ENCODE data around the gene FITM1.

The FITM1 gene

DNA sequence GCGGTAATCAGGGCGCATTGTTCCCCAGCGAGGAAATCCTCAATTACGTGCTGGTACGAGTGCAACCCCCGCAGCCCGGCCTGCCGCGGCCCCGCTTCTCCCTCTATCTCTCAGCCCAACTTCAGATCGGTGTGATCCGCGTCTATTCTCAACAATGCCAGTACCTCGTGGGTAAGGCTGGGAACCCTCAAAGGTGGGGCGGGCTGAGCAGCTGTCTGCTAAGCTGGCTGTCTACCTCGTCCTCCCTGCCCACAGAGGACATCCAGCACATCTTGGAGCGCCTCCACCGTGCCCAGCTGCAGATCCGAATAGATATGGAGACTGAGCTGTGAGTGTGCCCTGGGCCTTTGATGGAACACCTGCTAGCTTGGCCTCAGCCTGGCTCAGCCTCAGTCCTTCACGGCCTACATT lies 42.4 kb downstream of the FITM1 start:
- no peak for DNase-seq (ENCODE audit: low read depth, low spot score)
- H3K27ac ChIP-seq: no peak overlapping the region
- H3K36me3 ChIP-seq (ENCODE audit: insufficient read depth, low read length): no peaks in the 10 kb centered on the region
- TF ChIP-seq FOXP2 (optimal IDR thresholded peaks at IDR 0.05; ENCODE audit: control extremely low read depth, extremely low read length, insufficient read depth) (no peak), POLR2AphosphoS5 (IDR thresholded peaks at IDR 0.05; ENCODE audit: borderline replicate concordance, low read depth, low read length) (no peak), EZH2 (IDR thresholded peaks at IDR 0.05) (no peak)
- no peaks in the 10 kb centered on the region for H3K9me3 ChIP-seq (ENCODE audit: low read depth, low read length)
- no peak overlapping the region for H3K9ac ChIP-seq (ENCODE audit: insufficient read length)
- H3K4me3 ChIP-seq: no peak overlapping the region

DNA sequence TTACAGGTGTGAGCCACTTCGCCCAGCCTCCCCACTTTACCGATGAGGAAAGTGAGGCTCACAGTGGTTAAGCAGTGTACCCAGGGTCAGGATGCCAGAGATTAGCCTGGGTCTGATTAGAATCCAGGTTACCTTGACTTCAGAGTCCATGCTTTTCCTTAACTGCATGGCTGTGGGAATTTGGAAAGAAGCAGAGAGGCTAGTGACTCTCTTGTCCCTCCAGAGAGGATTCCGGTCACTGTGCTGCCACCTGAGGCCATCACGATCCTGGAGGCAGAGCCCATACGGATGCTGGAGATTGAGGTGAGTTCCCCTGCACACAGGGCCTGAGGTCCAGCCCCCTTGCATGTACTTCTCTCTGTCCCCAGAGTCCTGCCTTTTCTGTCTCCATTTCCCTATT lies 46.1 kb downstream of the FITM1 start:
- no peak overlapping the region for H3K9ac ChIP-seq (ENCODE audit: insufficient read length)
- no peak for DNase-seq (ENCODE audit: low read depth, low spot score)
- no peaks in the 10 kb centered on the region for H3K9me3 ChIP-seq (ENCODE audit: low read depth, low read length)
- no peak overlapping the region for H3K27ac ChIP-seq
- TF ChIP-seq POLR2AphosphoS5 (IDR thresholded peaks at IDR 0.05; ENCODE audit: borderline replicate concordance, low read depth, low read length): no peak
- no peak for TF ChIP-seq FOXP2 (optimal IDR thresholded peaks at IDR 0.05; ENCODE audit: control extremely low read depth, extremely low read length, insufficient read depth)
- no peak for TF ChIP-seq EZH2 (IDR thresholded peaks at IDR 0.05)
- peaks cover 23% of the 10 kb centered on the region; the same call in 1 of the 2 replicates for H3K36me3 ChIP-seq (ENCODE audit: insufficient read depth, low read length)
- no peak overlapping the region for H3K4me3 ChIP-seq

DNA sequence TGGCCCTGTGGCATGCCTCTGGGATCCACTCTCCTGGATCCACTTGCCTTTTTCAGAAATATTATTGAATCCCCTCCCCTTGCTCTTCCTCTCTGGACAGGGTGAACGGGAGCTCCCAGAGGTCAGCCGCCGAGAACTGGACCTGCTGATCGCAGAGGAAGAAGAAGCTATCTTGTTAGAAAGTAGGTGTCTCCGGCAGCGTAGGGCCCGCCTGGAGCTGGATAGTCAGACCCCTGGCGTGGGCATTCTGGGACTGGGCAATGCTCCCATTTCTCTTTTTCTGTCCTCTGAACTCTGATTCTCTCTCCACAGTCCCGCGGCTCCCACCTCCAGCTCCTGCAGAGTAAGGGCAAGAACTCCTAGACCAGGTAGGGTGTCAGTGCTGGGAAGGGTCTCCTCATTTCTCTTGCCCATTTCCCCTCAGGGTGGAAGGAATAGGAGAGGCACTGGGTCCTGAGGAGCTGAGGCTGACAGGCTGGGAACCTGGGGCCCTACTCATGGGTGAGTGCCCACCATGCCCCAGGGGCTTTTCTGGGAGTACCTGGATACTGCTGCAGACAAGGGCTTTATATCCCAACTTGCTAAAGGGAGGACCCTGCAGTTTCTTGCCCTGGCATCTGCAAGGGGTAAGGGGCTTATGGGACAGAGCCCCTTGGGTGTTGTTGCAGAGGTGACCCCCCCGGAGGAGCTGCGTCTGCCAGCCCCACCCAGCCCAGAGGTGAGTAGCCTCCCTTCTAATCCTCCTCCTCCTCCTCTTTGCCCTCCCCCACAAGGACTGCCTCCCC lies 46.8 kb downstream of the FITM1 start:
- Histone ChIP-seq H3K36me3 (ENCODE audit: insufficient read depth, low read length) (peaks cover 27% of the 10 kb centered on the region; the same call in 1 of the 2 replicates), H3K27ac (no peak overlapping the region), H3K9me3 (ENCODE audit: low read depth, low read length) (no peaks in the 10 kb centered on the region), H3K4me3 (no peak overlapping the region), H3K9ac (ENCODE audit: insufficient read length) (no peak overlapping the region)
- TF ChIP-seq EZH2 (IDR thresholded peaks at IDR 0.05) (no peak), POLR2AphosphoS5 (IDR thresholded peaks at IDR 0.05; ENCODE audit: borderline replicate concordance, low read depth, low read length) (no peak), FOXP2 (optimal IDR thresholded peaks at IDR 0.05; ENCODE audit: control extremely low read depth, extremely low read length, insufficient read depth) (no peak)
- DNase-seq (ENCODE audit: low read depth, low spot score): no peak

DNA sequence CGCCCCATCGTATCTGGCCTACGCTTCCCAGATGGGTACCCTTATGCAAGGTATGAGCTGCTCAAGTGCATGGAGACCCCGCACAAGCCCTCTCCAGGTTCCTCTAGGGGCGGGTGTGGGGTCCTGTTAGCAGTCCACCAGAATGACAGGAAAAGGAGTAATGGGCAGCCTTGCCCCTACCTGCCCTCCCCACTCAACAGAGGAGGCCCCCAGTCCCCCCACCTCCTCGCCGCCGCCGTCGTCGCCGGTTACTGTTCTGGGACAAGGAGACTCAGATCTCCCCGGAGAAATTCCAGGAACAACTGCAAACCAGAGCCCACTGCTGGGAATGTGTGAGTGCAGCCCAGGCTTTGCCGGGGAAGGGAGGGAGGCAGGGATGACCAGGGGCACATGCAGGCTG lies 47.4 kb downstream of the FITM1 start:
- Histone ChIP-seq H3K36me3 (ENCODE audit: insufficient read depth, low read length) (peaks cover 34% of the 10 kb centered on the region; the same call in 1 of the 2 replicates), H3K9me3 (ENCODE audit: low read depth, low read length) (no peaks in the 10 kb centered on the region), H3K9ac (ENCODE audit: insufficient read length) (no peak overlapping the region), H3K27ac (no peak overlapping the region), H3K4me3 (no peak overlapping the region)
- no peak for DNase-seq (ENCODE audit: low read depth, low spot score)
- no peak for TF ChIP-seq POLR2AphosphoS5 (IDR thresholded peaks at IDR 0.05; ENCODE audit: borderline replicate concordance, low read depth, low read length)
- TF ChIP-seq FOXP2 (optimal IDR thresholded peaks at IDR 0.05; ENCODE audit: control extremely low read depth, extremely low read length, insufficient read depth): no peak
- no peak for TF ChIP-seq EZH2 (IDR thresholded peaks at IDR 0.05)

DNA sequence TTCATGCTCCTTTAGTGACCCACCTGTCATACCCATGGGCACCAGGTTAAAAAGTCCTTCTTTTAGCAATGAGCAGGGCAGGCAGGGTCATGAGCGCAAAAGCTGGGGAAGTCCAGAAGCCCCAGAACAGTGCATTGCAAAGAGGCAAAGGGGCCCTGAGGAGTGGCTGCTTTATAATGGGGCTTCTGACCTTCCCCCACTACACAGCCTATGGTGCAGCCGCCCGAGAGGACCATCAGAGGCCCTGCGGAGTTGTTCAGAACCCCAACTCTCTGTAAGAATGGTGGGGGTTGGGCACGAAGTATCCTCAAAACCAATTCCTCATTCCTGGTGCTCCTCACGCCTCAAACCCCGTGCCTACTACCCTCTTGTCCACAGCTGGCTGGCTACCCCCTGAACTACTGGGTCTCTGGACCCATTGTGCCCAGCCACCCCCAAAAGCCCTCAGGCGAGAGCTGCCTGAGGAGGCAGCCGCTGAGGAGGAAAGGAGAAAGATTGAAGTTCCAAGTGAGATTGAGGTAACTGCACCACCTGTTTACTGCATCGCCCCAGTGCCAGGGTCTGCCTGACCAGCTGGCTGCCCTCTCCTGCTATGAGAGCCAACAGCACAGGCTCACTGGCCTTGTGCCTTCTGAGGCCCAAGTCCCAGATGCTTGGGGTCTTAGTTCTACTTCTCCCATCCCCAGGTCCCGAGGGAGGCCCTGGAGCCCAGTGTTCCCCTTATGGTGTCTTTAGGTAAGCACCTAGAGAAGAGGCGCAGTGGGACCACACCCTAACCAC lies 48.1 kb downstream of the FITM1 start:
- no peak overlapping the region for H3K4me3 ChIP-seq
- no peak for DNase-seq (ENCODE audit: low read depth, low spot score)
- no peaks in the 10 kb centered on the region for H3K9me3 ChIP-seq (ENCODE audit: low read depth, low read length)
- H3K9ac ChIP-seq (ENCODE audit: insufficient read length): no peak overlapping the region
- no peak overlapping the region for H3K27ac ChIP-seq
- peaks cover 41% of the 10 kb centered on the region; the same call in 1 of the 2 replicates for H3K36me3 ChIP-seq (ENCODE audit: insufficient read depth, low read length)
- TF ChIP-seq EZH2 (IDR thresholded peaks at IDR 0.05) (no peak), POLR2AphosphoS5 (IDR thresholded peaks at IDR 0.05; ENCODE audit: borderline replicate concordance, low read depth, low read length) (no peak), FOXP2 (optimal IDR thresholded peaks at IDR 0.05; ENCODE audit: control extremely low read depth, extremely low read length, insufficient read depth) (no peak)

GRCh38 chr14:24179294-24179960 lies 49.0 kb downstream of the FITM1 start:
- Histone ChIP-seq H3K36me3 (ENCODE audit: insufficient read depth, low read length) (peaks cover 47% of the 10 kb centered on the region; the same call in 1 of the 2 replicates), H3K9me3 (ENCODE audit: low read depth, low read length) (no peaks in the 10 kb centered on the region), H3K9ac (ENCODE audit: insufficient read length) (no peak overlapping the region), H3K27ac (no peak overlapping the region), H3K4me3 (no peak overlapping the region)
- DNase-seq (ENCODE audit: low read depth, low spot score): no peak
- TF ChIP-seq EZH2 (IDR thresholded peaks at IDR 0.05): no peak
- TF ChIP-seq POLR2AphosphoS5 (IDR thresholded peaks at IDR 0.05; ENCODE audit: borderline replicate concordance, low read depth, low read length): no peak
- no peak for TF ChIP-seq FOXP2 (optimal IDR thresholded peaks at IDR 0.05; ENCODE audit: control extremely low read depth, extremely low read length, insufficient read depth)

DNA sequence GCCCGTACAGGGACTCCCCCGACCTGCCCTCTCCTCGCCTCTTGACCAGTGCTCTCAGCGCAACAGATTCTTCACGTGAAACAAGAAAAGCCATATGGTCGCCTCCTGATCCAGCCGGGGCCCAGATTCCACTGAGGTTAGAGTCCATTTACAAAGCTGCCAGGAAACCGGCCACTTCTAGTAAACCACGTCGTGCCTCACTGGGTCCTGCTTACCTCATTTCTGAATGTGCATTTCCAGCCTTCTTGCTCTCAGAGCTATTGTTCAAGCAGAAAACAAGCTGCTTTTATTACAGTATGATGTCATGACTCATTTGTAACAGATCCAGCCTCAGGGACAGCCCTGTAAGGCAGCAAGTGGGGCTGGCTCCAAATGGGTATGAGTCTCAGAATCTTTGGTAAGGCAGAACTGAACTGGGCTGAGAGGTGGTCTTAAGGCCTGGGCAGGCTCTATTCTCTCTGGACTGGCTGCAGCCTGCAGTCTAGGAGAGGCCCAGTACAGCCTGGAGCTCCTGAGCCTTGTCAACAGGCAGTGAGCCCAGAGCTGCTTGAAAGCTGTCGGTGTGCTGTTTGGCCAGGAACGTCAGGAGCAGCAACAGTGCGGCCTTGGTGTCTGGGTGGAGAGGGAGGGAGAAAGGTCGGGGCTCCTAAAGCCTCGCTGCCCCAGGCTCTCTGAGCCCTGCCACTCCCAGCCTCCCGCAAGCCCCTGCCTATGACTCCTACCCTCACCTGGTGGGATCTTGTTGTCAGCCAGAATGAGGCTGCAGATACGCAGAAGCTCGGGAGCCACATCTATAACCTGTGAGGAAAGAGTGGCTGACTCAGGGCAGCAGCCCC lies 49.7 kb downstream of the FITM1 start:
- H3K9ac ChIP-seq (ENCODE audit: insufficient read length): no peak overlapping the region
- H3K9me3 ChIP-seq (ENCODE audit: low read depth, low read length): no peaks in the 10 kb centered on the region
- H3K4me3 ChIP-seq: no peak overlapping the region
- peaks cover 54% of the 10 kb centered on the region; the same call in 1 of the 2 replicates for H3K36me3 ChIP-seq (ENCODE audit: insufficient read depth, low read length)
- no peak for TF ChIP-seq POLR2AphosphoS5 (IDR thresholded peaks at IDR 0.05; ENCODE audit: borderline replicate concordance, low read depth, low read length)
- no peak for TF ChIP-seq EZH2 (IDR thresholded peaks at IDR 0.05)
- TF ChIP-seq FOXP2 (optimal IDR thresholded peaks at IDR 0.05; ENCODE audit: control extremely low read depth, extremely low read length, insufficient read depth): no peak
- no peak overlapping the region for H3K27ac ChIP-seq
- no peak for DNase-seq (ENCODE audit: low read depth, low spot score)

Measured in SK-N-MC (cell line).